Superior temporal gyrus (tissue), 1 donor: ENCODE measurements around the gene TERT.

Experiments used
- DNase-seq: peaks from one replicate; pipeline ENCODE4 v3.0.0-alpha.2; 2016; ENCODE audit errors: extremely low spot score

TERT gene

GRCh38 chr5:1318659-1319251 lies 23.9 kb upstream of the TERT start:
- no peak for DNase-seq

GRCh38 chr5:1317921-1318565 lies 23.2 kb upstream of the TERT start:
- no peak for DNase-seq

- DNase-seq: no peak
Observed at GRCh38 chr5:1316588-1317340, 21.9 kb upstream of the TERT start.

- no peak for DNase-seq
Observed at GRCh38 chr5:1315709-1316587, 21.1 kb upstream of the TERT start.

- no peak for DNase-seq
Observed at GRCh38 chr5:1315018-1315708, 20.3 kb upstream of the TERT start.

- no peak for DNase-seq
Observed at GRCh38 chr5:1314564-1314982, 19.7 kb upstream of the TERT start.

GRCh38 chr5:1312993-1313833 lies 18.3 kb upstream of the TERT start:
- DNase-seq: no peak

- no peak for DNase-seq
Observed at GRCh38 chr5:1312206-1312605, 17.3 kb upstream of the TERT start.

GRCh38 chr5:1311439-1312055 lies 16.7 kb upstream of the TERT start:
- DNase-seq: no peak

GRCh38 chr5:1310118-1310517 lies 15.2 kb upstream of the TERT start:
- DNase-seq: no peak

GRCh38 chr5:1304033-1304432 lies 9.2 kb upstream of the TERT start:
- no peak for DNase-seq

- no peak for DNase-seq
Observed at GRCh38 chr5:1302258-1302657, 7.4 kb upstream of the TERT start.

GRCh38 chr5:1300581-1301083 lies 5.8 kb upstream of the TERT start:
- DNase-seq: no peak

GRCh38 chr5:1299961-1300360 lies 5.1 kb upstream of the TERT start:
- DNase-seq: no peak

GRCh38 chr5:1299511-1299850 lies 4.6 kb upstream of the TERT start:
- no peak for DNase-seq

- DNase-seq: no peak
Observed at GRCh38 chr5:1298723-1299510, 4.0 kb upstream of the TERT start.

- DNase-seq: no peak
Observed at GRCh38 chr5:1298067-1298551, 3.2 kb upstream of the TERT start.

GRCh38 chr5:1297243-1297642 lies 2.4 kb upstream of the TERT start:
- DNase-seq: no peak

GRCh38 chr5:1295650-1296037 lies 776 bp upstream of the TERT start:
- no peak for DNase-seq
